B cell (primary cell): ENCODE data around the gene SIM1.

Source experiments
- CTCF ChIP-seq: fragments of 200-600 bp; IDR thresholded peaks from one replicate; pipeline ENCODE4 v1.8.0; 2022; ENCODE audit warnings: antibody characterized with exemption, mild to moderate bottlenecking
- EZH2 ChIP-seq: IDR thresholded peaks from 2 replicates; pipeline ENCODE4 v1.6.1; 2012; ENCODE audit warnings: borderline replicate concordance, low read depth, mild to moderate bottlenecking, moderate library complexity, low read length; ENCODE audit not compliant: insufficient read depth, poor library complexity, severe bottlenecking

- TF ChIP-seq EZH2, result no peak
- no peak for TF ChIP-seq CTCF
Measured at GRCh38 chr6:100372326-100373091, 92.2 kb downstream of the SIM1 start.
